Measurements from ENCODE around the gene CDH23.

GRCh38 chr10:71378336-71379117, 18.2 kb upstream of the CDH23 start:
- TF ChIP-seq, protein P1, sequence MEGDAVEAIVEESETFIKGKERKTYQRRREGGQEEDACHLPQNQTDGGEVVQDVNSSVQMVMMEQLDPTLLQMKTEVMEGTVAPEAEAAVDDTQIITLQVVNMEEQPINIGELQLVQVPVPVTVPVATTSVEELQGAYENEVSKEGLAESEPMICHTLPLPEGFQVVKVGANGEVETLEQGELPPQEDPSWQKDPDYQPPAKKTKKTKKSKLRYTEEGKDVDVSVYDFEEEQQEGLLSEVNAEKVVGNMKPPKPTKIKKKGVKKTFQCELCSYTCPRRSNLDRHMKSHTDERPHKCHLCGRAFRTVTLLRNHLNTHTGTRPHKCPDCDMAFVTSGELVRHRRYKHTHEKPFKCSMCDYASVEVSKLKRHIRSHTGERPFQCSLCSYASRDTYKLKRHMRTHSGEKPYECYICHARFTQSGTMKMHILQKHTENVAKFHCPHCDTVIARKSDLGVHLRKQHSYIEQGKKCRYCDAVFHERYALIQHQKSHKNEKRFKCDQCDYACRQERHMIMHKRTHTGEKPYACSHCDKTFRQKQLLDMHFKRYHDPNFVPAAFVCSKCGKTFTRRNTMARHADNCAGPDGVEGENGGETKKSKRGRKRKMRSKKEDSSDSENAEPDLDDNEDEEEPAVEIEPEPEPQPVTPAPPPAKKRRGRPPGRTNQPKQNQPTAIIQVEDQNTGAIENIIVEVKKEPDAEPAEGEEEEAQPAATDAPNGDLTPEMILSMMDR (IDR thresholded peaks at IDR 0.05), result no peak
- TF ChIP-seq EZH2 (IDR thresholded peaks at IDR 0.05; ENCODE audit: borderline replicate concordance, insufficient read depth, low read depth, low read length, poor library complexity, severe bottlenecking), result no peak
